Activated CD4-positive, alpha-beta T cell treated with anti-CD3 and anti-CD28 coated beads for 48 hours (primary cell): ENCODE results near the gene MRPL2.
"Not testable (repeated sequence)": the region's sequence is repeated elsewhere in the genome, so short reads cannot be mapped to it uniquely, and the experiment has no call there.

ENCODE experiments used
- DNase-seq: peaks from one replicate; pipeline ENCODE4 v3.0.0-alpha.2; 2020

Gene MRPL2

GRCh38 chr6:43081922-43082321, 22.7 kb upstream of the MRPL2 start:
- not testable (repeated sequence) for DNase-seq

DNA sequence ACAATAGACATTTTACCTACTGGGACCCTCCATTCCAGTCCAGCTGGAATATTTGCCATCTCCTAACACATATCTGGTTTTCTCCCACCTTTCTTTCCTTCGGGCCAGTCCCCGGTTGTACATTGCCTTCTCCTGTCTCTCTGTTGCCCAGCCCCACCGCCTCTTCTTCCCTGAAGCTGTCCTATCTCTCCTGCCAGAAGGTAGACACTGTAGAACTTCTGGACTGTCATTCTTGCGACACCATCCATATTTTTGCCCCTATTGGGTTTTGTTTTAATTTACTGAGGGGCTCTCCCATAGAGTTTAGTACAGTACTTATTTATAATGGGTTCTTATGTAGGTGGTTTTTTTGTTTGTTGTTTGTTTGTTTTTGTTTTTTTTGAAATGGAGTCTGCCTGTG, 21.8 kb upstream of the MRPL2 start:
- no peak for DNase-seq

DNA sequence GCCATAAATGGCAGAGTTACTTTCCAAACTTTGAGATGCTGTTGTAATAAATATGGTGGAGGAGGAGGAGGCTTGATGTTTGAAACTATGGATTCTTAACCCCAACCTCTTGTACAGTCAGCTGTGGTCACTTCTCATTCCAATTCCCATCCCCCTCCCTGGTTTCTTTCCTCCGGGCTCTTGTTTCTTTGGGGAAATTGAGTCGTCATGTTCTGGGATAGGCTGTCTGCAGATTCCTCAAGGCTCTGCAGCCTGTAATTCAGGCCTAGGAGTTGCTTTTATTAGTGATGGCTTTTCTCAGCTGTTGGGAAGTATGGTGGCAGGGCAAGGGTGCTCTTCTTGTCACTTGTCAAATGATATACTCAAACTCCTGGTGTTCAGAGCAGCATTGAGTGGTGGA, 19.5 kb upstream of the MRPL2 start:
- no peak for DNase-seq

DNA sequence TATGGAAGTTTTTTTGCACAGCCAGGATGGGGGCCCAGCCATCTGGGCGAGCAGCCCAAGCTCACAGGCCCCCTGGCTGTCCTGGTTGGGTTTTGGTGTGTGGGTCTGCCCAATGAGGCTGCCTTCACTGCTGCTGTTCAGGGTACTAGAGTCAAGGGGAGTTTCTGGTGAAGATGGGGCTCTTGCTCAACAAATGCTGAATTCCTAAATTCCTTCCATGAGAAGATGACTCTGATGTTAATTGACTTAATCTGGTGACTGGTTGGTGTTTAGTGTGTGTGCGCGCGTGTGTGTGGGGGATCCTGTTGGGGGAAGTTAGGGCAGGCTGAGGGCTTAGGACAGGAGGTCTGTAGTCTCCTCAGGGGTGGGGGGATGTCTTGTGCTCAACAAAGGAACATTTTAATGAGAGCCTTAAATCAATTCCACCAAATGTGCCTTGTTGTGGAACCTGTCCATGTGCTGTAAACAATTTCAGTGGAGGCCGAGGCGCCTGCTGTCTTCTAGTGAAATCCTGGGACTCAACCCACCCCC, 18.8 kb upstream of the MRPL2 start:
- DNase-seq: no peak

- DNase-seq: no peak
Measured at GRCh38 chr6:43077333-43077809, 18.1 kb upstream of the MRPL2 start.

- no peak for DNase-seq
Measured at GRCh38 chr6:43076464-43077332, 17.5 kb upstream of the MRPL2 start.

DNA sequence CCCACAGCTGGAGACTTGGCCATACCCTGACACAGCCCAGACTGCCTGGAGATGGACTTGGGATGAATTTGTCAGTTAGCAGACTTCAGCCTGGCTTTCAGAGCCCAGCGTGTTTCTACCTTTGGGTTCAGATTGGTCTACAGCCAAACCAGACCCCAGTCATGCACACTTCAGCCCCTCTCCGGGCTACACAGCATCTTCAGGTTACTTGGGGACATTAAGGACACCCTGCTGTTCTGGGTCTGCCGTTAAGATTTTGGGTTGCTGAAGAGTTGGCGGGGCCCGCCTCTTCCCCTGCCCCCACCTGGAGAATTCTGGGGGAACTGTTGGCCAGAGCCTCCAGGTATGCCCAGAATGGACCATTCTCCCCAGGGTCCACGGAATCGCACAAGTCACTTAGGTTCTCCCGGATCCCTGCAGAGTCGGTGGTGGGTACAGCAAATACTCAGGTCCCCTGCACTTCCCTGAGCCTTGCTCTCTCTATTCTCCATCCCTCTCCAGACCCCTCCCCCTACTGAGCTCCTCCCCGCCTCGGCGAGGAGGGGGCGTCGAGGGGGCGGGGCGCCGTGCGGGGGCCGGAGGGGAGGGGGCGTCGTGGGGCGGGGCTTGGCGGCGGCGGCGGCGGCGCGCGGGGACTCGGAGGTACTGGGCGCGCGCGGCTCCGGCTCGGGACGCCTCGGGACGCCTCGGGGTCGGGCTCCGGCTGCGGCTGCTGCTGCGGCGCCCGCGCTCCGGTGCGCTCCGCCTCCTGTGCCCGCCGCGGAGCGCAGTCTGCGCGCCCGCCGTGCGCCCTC, 16.6 kb upstream of the MRPL2 start, which contains the start of gene PTK7:
Gene PTK7 (plus strand): TSS at position 645 of the 794 bp plus-strand sequence. CDS start 175 bp downstream, outside the sequence.
- DNase-seq: peak; percentile 49

DNA sequence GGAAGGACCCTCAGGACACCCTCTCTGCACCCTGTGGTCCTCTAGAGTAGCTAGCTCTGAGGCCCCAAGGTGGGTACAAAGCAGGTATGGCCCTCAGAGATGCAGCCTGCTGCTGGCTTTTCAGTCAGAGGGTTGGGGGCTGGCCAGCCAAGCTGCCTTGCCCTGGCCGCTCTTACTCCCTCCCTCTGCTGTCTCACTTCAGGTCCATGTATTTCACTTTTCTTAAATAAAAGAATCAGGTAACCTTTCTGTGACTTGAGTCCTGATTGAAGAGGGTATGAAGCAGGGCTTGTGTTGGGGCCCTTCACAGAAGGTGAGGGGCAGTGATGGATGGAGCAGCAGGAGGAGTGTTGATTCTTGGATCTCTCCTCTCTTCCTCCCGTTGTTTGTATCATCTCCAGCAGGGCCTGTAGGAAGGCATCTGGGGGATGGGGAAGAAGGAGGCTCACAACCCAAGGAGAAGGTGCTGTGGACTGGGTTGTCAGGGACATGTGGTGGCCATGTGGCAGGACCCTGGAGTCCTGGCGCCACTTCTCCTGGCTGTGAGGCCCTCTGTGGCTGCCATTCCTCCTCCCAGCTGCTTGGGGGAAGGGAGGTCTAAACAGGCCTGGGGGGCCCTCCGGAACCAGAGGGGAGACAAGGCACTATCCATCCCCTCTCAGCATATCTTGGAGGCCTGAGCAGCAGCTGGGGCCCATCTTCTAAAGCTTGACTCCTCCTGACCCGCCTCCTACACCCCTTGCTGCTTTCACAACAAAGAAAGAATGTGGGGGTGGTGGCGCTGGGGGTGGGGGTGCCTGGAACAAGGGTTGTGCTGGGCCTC, 15.8 kb upstream of the MRPL2 start:
- DNase-seq: no peak

DNA sequence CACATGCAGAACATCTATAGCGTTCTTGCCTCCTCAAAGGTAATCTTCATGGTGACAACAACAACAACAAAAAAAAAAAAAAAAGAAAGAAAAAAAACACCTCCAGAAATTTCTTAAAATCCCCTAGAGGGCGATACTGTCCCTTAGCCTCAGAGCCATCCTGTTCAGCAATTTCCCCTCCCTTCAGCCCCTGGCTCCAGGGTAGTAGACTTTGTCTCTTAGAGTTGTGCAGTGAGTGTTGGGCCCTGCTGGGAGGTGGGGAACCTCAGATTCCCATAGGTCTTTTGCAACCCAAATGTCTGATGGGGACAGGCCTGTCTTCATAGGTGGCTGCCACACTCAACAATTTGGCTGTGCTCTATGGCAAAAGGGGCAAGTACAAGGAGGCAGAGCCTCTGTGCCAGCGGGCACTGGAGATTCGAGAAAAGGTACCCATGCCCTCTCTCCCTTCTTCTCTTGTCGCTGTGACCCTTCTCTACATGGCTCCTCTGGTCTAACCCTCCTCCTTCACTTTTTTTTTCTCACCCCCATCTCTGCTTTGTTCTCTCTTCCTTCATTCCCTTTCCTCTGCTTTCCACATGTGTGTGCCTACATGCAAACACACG, 10.9 kb upstream of the MRPL2 start:
- peak; percentile 28 for DNase-seq

DNA sequence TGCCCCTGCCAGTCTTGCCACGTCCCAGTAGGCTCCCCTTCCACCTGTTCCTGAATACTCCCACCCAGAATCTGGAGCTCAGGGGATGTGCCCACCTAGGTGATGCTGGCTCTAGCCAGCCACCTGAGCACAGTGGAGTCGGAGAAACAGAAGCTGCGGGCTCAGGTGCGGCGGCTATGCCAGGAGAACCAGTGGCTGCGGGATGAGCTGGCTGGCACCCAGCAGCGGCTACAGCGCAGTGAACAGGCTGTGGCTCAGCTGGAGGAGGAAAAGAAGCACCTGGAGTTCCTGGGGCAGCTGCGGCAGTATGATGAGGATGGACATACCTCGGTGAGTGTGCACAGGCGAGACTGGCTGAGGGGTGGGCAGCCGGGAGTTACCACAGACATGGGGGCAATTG, 3.6 kb upstream of the MRPL2 start:
- no peak for DNase-seq

GRCh38 chr6:43061861-43062260, 2.6 kb upstream of the MRPL2 start:
- no peak for DNase-seq

DNA sequence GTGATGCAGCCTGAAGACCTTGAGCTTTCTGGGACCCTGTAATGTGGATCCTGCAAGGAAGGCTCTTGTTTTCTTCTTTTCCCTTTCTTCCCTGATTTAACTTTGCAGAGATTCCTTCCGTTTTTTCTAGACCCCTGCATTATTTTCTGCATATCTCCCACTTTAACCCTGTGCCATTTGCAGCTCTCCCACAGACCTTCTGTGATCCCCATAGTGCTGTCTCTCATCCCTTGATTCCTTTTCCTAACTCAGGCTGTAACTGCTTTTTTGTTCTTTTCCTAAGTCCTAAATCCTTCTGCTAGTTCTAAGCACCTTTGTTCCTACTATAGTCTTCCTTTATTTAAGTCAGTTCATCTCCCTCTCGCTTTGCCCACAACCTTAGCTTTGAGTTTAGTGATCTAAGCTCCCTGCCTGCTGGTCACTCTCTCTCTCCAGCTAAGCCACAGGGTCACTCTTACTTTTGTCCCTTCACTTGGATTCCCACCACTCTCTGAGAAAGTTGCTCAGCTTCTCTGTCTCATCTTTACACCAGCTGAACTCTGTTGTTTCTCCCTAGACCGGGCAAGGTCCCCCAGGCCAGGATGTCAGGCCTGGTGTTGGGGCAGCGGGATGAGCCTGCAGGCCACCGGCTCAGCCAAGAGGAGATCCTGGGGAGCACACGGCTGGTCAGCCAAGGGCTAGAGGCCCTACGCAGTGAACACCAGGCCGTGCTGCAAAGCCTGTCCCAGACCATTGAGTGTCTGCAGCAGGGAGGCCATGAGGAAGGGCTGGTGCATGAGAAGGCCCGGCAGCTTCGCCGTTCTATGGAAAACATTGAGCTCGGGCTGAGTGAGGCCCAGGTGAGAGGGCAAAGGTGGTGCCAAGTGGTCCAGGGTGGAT, 1.8 kb upstream of the MRPL2 start:
- DNase-seq: no peak

DNA sequence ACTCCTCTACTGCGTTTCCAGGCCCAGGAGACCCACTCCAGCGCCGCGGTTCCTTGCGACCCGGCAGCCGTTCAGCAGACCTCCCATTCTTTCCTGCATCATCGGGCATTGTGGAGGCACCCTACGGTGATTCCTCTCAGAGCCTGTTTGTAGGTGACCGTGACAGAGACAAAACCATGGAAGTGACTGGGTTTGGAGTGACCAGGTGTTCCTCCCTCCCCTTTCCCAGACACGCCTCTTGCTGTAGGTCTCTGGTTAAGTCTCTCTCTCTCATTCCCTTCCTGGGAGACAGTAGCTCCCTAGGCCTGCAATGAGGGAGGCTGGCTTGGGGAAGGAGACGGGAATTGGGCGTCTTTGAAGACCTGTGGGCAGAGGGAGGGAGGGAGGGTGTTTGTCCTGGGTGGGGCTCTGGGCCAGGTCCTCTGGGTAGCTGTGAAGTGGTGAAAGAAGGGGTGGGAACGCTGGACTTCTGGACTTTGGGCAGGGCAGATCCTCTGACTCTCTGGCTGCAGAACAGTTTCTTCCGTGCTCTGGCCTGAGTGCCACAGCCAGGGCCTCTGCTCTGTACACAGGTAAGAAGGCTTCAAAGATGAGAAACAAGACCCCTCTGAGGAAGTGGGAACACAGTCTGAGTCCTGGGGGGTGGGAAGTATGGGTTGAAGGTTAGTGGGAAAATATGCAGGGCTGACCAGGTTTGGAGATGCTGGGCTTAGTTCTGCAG, 960 bp upstream of the MRPL2 start:
- DNase-seq: no peak

GRCh38 chr6:43058531-43058930, 703 bp downstream of the MRPL2 start:
- no peak for DNase-seq

DNA sequence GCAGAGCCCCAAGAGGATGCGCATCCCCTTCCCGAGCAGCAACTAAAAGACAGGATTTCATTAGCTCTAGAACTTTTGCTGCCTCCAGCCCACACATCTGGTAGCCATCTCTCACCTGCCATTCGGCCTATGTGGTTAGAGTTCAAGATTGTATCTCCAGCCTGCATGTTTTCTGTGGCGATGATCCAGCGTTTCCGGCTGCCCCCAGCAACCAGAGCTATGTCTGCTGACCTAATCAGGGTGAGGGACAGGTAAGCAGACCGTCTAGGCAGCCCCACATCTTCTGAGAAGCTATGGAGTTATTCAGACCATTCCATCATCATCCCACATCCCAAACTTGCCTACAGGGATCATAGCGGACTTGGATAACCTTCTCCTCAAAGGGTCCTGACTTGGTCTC, 3.3 kb downstream of the MRPL2 start:
- DNase-seq: no peak

- DNase-seq: no peak
Measured at GRCh38 chr6:43054206-43054943, 4.9 kb downstream of the MRPL2 start.

- peak; percentile 94 for DNase-seq
Measured at GRCh38 chr6:43053545-43054205, 5.6 kb downstream of the MRPL2 start, which contains the start of gene CUL7. Gene CUL7, minus strand, starts transcription at chr6:43053851. Its CDS starts 1,063 bp downstream, at chr6:43052788.

DNA sequence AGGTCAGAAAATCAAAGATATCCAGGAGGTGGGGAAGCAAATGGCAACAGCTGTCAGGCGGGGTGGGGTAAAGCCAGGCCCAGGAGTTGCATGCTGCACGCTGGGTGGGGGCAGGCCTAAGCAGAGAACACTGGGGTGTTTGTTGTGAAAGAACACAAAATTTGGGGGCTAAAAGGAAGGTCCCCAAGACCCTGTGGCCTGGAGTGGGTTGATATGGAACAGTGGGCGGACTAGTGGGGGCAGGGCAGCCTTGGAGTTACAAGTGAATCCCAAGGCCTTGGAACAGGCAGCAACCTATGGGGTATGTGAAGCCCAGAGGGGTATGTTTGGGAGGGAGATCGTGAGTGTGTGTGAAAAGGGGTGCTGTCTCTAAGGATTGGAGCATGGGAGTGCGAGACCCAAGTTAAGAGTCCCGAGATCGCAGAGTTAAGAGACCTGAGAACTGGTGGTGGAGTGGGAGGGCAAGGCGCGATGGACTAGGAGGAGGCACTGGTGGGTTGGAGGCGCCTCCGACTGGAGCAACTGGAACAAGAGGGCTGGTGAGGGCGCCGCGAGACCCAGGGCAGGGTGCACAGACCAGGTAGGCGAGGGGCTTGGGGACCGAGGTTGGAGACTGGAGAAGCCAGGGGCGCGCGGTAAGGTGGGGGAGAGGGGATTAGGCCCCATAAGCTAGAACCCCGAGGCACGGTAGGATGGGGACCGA, 6.2 kb downstream of the MRPL2 start:
- peak; percentile 39 for DNase-seq
